LNCAP (cell line): ENCODE results near the gene TMTC1.

Experiments used
- TF ChIP-seq, protein P1 (sequence below): fragments of 450-650 bp; IDR thresholded peaks from 2 replicates; pipeline ENCODE4 v1.5.1; 2017; ENCODE audit warnings: mild to moderate bottlenecking

Gene TMTC1

DNA sequence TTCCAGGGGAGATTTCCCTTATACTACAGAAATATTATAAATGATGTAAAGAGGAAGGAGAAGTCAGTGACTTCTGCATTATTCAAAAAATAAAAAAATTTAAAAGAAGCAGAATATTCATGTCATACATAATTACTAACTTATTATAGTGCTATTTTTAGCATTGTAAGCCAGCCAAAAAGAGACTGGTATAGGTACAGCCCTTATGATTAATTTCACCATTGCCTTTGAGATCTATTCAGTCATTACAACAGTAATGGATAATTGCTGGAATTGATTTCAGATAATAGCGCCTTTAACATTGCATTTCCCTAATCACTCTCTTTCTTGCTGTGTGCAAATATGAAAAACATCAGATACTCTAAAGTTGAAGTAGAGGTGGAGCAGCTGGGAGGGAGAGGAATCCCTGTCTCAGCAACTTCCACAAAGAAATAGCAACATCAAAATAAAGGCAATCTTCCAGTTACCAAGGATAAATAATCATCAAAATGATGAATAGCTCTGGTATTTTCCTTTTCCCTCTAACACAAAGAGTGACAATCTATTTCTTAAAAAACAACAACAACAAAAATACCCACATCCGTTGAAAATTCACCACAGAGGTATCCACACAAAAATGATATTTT, 214.5 kb downstream of the TMTC1 start:
- TF ChIP-seq, protein P1, sequence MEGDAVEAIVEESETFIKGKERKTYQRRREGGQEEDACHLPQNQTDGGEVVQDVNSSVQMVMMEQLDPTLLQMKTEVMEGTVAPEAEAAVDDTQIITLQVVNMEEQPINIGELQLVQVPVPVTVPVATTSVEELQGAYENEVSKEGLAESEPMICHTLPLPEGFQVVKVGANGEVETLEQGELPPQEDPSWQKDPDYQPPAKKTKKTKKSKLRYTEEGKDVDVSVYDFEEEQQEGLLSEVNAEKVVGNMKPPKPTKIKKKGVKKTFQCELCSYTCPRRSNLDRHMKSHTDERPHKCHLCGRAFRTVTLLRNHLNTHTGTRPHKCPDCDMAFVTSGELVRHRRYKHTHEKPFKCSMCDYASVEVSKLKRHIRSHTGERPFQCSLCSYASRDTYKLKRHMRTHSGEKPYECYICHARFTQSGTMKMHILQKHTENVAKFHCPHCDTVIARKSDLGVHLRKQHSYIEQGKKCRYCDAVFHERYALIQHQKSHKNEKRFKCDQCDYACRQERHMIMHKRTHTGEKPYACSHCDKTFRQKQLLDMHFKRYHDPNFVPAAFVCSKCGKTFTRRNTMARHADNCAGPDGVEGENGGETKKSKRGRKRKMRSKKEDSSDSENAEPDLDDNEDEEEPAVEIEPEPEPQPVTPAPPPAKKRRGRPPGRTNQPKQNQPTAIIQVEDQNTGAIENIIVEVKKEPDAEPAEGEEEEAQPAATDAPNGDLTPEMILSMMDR: no peak

DNA sequence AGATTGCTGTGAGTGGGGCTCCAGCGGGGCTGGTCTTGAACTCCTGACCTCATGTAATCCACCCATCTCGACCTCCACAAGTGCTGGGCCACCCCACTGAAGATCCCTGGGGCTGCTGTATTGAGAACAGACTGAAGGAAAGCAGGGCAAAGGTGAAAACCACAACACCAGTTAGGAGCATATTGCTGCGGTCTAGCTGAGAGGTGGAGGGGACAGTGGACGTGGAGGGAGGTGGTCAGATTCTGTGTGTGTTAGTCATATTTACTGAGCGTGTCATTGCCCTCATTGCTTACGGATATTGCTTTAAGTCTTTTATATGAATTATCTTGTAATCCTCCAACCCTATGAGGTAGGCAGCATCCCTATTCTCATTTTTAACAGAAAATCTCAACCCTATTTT, 217.3 kb downstream of the TMTC1 start:
- TF ChIP-seq, protein P1: no peak

DNA sequence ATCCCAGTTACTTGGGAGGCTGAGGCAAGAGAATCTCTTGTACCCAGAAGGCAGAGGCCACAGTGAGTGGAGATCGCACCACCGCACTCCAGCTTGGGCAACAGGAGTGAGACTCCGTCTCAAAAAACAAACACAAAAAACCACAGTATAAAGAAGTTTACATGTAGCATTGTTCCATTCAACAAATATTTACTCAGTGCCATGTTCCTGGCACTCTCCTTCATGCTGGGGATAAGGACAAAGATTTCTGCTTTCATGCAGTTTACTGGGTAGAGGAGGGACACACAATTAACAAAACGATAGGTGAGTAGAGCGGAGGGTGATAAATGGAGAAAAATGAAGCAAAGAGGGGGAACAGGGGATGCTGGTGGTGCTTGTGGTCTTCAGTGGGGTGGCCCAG, 218.0 kb downstream of the TMTC1 start:
- TF ChIP-seq, protein P1: no peak

DNA sequence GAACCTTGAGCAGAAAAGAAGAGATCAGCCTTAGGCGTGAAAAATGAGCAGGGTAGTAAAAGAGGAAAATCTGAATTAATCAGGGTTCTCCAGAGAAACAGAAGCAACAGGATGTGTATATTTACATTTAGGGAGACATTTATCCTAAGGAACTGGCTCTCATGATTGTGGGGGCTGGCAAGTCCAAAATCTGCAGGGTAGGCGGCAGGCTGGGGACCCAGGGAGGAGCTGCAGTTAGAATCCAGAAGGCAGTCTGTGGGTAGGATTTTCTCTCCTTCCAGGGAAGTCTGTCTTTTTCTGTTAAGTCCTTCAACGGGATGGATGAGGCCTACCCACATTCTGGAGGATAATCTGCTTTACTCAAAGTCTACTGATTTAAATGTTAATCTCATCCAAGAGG, 218.8 kb downstream of the TMTC1 start:
- TF ChIP-seq, protein P1: no peak

DNA sequence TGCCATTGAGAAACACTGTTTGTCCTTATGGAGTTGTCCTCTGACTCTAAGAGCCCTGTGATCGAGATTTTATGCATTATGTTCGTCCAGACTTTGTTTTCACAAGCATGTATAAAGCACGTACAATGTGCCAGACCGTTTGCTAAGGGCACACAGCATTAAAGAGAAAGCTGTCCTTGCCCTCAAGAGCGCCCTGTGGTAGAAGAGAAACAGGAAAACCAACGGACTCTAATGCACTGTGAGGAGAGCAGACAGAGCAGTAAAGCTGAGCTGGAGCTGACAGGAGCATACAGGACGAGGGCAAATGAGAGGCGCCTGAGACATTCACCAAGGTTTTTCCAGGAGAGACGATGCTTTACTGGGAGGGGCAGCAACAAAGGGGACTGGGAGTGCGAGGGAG, 220.1 kb downstream of the TMTC1 start:
- TF ChIP-seq, protein P1: no peak

DNA sequence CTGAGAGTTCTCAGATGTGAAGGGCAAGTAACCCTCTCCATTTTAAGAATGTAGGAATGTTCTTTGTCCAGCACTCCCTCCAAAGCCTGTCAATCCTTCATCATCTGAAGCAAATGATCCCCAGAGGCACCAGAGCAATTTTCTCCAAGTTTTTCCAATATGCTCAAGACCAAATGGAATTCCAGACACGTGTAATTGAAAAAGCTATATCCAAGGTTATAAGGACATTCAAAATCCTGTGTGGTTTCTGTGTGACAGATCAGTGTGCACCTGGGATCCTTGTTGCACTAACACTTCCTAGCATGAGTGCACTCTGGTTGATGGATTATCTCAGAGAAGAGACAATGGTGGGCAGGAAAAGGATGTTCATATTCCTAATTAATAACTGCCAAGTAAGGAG, 220.7 kb downstream of the TMTC1 start:
- TF ChIP-seq, protein P1: no peak

DNA sequence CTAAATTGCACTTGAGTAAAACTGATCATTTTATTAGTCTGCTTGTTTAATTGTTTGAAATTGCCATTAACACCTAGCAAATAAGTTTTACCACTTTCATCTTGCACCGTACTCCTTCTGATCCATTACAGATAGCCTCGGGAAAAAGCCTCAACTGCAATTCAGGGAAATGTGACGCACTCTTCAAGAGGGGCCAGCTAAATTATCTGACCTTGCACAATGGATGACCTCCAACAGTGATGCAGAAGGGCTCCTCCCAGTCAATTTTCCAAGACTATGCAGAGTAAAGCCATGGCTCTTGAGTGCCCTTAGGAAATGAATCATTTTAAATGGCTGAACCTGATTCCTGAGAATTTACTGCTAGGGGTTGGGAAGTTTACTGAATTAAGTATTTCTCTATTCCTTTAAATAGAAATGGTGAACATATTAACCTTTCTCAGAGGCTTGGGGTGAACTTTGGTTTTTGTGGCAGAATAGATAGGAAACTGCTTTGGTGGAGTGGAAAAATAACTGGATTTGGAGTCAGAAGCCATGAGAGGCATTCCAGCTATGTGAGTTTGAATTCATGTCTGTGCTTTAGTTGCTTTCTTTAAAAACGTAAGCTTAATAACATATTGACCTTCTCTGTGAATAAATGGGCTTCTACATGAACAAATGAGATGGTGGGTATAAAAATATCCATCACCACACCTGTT, 221.5 kb downstream of the TMTC1 start:
- TF ChIP-seq, protein P1: no peak
